CD4-positive, alpha-beta T cell treated with Interleukin-6 for 4 hours (primary cell): ENCODE results near the gene ELMO3.
A peak's percentile ranks its signal among the peaks of the same experiment; 100 is the strongest.

ENCODE experiments used
- DNase-seq: peaks from one replicate; pipeline ENCODE4 v3.0.0-alpha.2; 2020; ENCODE audit warnings: mixed read lengths

Gene ELMO3

DNA sequence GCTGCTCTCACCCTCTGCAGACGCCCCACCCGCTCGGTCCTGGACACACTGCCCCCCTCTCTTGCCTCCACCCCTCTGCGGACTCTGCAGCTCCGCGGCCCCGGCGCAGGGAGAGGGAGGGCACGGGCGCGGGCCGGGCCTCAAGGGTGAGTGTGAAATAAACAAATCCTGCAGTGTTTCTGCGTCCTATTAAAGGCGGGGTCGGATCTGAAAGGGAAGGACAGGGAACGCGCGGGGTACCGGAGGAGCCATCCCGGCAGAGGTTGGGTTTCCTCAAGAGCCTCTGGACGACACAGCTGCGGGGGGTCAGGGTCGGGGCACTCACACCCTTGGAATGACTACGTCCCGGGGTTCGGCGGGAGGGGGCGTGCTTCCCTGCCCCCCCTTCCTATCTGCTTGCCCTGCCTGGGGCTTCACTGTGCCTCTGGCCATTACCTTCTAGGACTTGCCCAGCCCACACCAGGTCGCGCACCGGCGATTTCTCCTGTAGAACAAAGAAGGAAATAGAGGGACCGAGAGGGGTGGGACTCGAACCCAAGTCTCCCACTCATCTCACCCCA is 34.9 kb upstream of the ELMO3 start:
- no peak for DNase-seq

- DNase-seq, result no peak
These were observed 34.3 kb upstream of the ELMO3 start, which contains the start of gene HSF4 for GRCh38 chr16:67164599-67165061. TSS of gene HSF4 (plus strand) at chr16:67164745. CDS start at chr16:67164812, 67 bp downstream.

- DNase-seq, result no peak
These were observed 33.5 kb upstream of the ELMO3 start for GRCh38 chr16:67165121-67166078.

GRCh38 chr16:67166110-67166547 is 32.8 kb upstream of the ELMO3 start:
- DNase-seq, result no peak

GRCh38 chr16:67166598-67167168 is 32.2 kb upstream of the ELMO3 start:
- DNase-seq, result no peak

GRCh38 chr16:67167588-67167987 is 31.3 kb upstream of the ELMO3 start:
- DNase-seq, result no peak

DNA sequence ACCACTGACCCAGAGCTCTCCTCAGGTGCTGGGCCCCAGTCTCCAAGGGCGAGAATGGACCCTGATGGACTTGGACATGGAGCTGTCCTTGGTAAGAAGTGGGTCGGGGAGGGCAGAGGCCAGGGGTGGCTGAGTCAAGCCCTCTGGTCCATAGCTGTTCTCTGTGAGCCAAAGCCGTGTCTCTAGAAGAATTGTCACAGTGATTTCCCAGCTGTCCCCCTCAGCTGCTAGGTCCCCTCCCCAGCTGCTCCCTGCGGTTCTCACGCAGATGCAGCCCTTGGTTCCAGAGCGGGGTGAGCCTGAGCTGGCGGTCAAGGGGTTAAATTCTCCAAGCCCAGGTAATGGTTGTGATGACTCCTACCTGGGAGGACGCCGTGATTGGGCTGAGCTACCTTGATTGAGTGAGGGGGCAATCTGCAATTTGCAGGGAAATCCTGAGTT is 29.9 kb upstream of the ELMO3 start:
- no peak for DNase-seq

DNA sequence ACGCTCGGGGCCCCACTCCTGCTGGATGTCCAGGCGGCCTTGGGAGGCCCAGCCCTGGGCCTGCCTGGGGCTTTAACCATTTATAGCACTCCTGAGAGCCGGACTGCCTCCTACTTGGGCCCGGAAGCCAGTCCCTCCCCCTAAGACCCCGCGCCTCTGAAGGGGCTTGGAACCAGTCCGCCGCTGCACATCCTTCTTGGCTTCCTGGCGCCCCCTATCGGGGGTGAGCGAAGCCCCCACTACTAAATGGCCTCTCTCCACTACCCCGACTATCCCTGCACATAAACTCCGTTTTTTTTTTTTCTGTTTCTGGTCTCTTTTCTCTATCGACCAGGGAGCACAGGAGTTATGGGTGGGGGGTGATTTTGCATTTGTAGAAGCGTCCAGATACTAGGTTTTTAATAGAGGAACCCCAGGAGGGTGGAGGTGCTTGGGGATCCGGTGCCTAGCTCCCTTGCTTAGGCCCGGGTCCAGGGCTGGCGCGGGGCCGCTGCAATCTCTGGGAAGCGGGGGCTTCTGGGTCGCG is 29.2 kb upstream of the ELMO3 start:
- peak; percentile 58 for DNase-seq

DNA sequence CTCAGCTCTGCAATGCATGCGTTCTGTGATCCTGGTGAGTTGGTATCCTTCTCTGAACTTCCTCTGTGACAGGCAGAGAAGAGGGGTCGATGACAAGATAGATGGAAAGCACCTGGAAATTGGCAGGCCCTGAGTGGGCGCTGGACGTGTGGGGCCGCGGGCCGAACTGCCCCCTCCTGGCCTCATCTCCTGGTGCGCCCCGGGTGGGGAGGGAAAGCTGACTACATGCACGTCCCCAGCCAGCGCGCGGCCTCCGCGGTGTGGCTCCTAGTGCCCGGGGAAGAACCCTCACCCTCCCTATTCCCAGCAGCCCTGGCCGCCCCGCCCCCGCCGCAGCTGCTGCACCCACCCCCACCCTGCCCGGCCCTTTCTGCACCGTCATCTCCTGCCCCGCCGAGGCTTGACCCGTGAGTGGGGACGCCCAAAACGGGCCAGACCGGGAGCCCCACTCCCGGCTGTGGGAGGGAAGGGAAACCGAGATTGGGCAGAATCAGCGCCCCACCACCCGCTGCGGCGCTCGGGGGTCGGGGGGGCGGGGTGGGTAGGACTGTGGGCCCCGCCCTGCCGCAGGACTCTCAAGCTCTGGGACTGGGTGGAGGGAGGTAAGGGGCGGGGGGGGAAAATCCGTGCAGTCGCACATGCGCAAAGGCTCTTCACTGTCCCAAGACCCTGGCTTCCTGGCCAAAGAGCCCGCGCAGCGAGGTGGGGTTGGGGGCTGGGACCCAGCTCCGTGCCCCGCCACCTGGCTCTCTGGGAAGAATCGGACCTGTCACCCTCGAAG is 28.6 kb upstream of the ELMO3 start, which contains the start of gene NOL3:
NOL3 (plus strand) TSS at position 371 of the 781 bp plus-strand sequence.
- DNase-seq, result peak; percentile 39

GRCh38 chr16:67170949-67171649 is 27.8 kb upstream of the ELMO3 start:
- no peak for DNase-seq

- DNase-seq, result no peak
These were observed 25.6 kb upstream of the ELMO3 start for GRCh38 chr16:67173323-67173722.

DNA sequence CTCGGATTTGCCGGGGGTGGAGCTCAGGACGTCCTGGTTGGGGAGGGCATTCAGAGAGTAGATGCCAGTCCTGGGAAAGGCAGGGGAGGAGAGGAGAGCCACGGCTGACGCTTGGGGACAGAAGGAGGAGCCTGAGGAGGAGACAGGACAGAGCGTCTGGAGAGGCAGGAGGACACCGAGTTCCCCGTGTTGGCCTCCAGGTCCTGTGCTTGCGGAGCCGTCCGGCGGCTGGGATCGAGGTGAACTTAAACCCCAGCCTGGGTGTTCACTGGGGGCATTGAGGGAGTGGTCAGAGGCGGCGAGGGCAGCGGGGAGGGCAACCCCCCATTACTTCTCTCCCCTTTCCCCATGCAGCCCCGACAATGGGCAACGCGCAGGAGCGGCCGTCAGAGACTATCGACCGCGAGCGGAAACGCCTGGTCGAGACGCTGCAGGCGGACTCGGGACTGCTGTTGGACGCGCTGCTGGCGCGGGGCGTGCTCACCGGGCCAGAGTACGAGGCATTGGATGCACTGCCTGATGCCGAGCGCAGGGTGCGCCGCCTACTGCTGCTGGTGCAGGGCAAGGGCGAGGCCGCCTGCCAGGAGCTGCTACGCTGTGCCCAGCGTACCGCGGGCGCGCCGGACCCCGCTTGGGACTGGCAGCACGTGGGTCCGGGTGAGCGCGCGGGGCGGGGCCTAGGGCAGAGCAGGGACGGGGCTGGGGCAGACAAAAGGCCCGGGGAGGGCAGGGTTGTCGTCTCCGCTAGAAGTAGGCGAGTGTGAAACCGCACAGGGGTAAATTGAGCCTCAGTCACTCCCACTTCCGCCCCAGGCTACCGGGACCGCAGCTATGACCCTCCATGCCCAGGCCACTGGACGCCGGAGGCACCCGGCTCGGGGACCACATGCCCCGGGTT is 24.9 kb upstream of the ELMO3 start:
- peak; percentile 75 for DNase-seq

DNA sequence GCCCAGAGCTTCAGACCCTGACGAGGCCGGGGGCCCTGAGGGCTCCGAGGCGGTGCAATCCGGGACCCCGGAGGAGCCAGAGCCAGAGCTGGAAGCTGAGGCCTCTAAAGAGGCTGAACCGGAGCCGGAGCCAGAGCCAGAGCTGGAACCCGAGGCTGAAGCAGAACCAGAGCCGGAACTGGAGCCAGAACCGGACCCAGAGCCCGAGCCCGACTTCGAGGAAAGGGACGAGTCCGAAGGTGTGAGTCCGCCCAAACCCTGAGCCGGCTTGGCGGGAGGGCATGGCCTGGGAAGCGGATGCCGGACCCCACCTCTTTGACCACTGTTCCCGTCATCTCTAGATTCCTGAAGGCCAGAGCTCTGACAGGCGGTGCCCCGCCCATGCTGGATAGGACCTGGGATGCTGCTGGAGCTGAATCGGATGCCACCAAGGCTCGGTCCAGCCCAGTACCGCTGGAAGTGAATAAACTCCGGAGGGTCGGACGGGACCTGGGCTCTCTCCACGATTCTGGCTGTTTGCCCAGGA is 24.2 kb upstream of the ELMO3 start:
- DNase-seq, result no peak

DNA sequence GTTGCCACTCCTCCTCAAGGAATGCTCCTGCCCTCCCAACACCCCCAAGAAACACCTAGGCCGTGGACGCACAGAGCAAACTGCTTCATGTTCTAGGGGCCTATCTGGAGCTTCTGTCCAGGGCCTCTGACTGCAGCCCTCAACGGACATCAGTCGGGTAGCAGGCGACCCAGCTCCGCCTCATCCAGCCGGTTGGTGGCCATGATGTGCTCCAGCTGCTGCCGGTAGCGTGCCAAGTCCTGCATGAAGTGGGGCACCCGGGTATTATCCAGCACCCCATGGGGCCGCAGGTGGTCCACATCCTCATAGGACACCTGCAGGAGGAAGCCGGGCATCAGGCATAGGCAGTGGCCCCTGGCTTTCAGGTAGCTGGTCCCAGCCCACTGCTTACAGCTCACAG is 22.3 kb upstream of the ELMO3 start:
- no peak for DNase-seq

DNA sequence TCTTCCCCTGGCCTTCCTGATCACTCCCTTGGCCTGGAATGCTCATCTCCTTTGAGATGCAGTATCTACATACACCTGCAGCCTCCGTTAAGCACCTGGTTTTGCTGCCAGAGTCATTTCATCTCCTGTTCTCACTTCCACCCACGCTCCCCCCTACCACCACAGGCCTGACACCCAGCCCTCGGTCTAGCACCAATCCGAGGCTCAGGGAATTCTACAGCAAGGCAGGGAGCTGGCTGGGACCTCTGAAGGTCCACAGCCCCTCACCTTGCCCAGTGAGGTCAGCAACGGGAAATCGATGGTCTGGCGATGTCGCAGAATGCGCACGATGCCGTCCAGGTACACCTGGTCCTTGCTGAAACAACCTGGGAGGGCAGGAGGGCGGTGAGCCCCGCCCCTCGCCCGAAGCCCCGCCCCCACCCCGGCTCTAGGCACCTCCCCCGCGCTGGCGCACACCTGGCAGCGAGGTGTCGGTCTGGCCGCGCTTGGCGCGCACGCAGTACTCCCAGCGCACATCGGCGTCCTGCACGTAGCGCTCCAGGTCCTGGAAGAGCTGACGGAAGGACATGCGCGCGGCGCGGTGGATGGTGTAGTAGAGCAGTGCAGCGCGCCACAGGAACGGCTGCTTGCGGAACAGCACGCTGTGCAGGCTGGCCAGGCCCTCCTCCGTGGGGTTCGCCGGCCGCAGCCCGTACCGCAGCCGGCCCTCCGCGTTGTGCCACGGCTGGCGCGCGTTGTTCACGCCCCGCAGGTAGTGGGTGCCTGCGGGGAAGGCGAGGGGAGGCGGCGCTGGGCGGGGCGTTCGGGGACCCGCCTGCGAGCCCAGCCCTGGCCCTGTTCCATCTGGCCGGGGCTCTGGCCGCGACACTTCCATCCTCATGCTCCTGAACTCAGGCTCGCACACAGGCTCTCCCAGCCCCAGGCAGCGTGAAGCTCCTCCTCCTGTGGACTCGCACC is 20.9 kb upstream of the ELMO3 start:
- DNase-seq, result peak; percentile 73

DNA sequence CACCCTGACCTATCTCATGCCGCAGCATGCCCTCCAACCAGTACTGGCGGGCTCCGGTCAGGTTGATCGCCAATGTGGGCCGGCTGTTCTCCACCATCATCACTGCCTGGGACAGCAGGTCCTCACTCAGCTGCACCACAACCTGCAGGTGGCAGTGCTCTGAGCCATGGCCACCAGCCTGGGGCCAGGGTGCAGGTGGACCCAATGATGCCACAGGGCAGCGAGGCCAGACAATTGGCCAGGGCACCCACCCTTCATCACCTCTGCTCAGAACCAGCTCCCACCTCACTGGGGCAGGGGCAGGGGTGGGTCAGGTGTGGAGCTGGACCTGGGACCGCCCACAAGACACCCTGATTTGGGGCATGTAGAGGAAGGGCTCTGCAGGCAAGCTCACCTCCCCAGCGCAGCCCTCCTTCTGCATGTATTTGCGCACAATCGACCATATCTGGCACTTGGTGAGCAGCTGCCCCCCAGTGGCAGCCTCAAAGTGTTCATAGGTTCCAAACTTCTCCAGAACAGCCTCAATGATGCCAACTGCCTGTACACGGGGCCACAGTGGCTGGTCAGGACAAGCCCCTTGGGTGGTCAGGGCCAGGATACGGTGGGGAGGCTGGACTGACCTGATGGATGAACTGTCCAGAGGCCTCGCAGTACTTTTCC is 19.4 kb upstream of the ELMO3 start:
- no peak for DNase-seq

- no peak for DNase-seq
These were observed 18.8 kb upstream of the ELMO3 start for GRCh38 chr16:67180166-67180565.

GRCh38 chr16:67181346-67181745 is 17.6 kb upstream of the ELMO3 start:
- no peak for DNase-seq

- DNase-seq, result no peak
These were observed 16.6 kb upstream of the ELMO3 start for GRCh38 chr16:67182288-67182687.
